Esophagus squamous epithelium (tissue), 5 donors: Measurements from ENCODE around the gene ARHGEF17. TPM values are rescaled to one million over a fixed set of nuclear protein-coding genes. Genes with fewer than 3 reads are reported as not detected.

ENCODE experiments used
- DNase-seq: peaks from one replicate; lab custom pipeline; 2025; lab: John Stamatoyannopoulos, UW
- H3K27ac ChIP-seq, 4 donors: fragments of 200-600 bp; sonication (generic); one replicate each; pipeline ENCODE4 v1.5.1; 2016 to 2019; ENCODE audit warnings: mild to moderate bottlenecking in 1 of 4
- H3K27me3 ChIP-seq, 4 donors: fragments of 200-600 bp; sonication (generic); 1 replicate in 3 of 4; 2 replicates in 1 of 4; pipeline versions ENCODE4 v1.5.1 to v1.6.0; 2017 to 2021; ENCODE audit warnings: antibody characterized with exemption in 1 of 4
- H3K36me3 ChIP-seq, 3 donors: fragments of 200-600 bp; sonication (generic); one replicate each; pipeline ENCODE4 v1.5.1; 2016 to 2019
- H3K4me1 ChIP-seq, 3 donors: fragments of 200-600 bp; sonication (generic); one replicate each; pipeline ENCODE4 v1.5.1; 2017 to 2019
- H3K4me3 ChIP-seq, 4 donors: fragments of 200-600 bp; sonication (generic); 1 replicate in 3 of 4; 2 replicates in 1 of 4; pipeline ENCODE4 v1.5.1; 2016 to 2019; ENCODE audit warnings: mild to moderate bottlenecking in 2 of 4, moderate library complexity in 1 of 4
- H3K9me3 ChIP-seq, 3 donors: fragments of 200-600 bp; sonication (generic); one replicate each; pipeline ENCODE4 v1.5.1; 2016 to 2019
- CTCF ChIP-seq, 6 experiments: fragments of 450-650 bp in 4 of 6; fragments of 200-600 bp in 2 of 6; sonication (generic) in 2 of 6; IDR thresholded peaks; one replicate each; pipeline ENCODE4 v1.5.1; 2016 to 2019; ENCODE audit warnings: antibody characterized with exemption in 6 of 6, mild to moderate bottlenecking in 4 of 6, moderate library complexity in 4 of 6
- POLR2A ChIP-seq, 4 donors: fragments of 450-650 bp; IDR thresholded peaks; one replicate each; pipeline ENCODE4 v1.6.1; 2017; ENCODE audit warnings: antibody characterized with exemption in 4 of 4, mild to moderate bottlenecking in 4 of 4, moderate library complexity in 3 of 4
- WGBS, 2 donors: methylation state at CpG; one replicate each; pipeline ENCODE4 v1.1.5; 2018; 5-methylcytosine and 5-hydroxymethylcytosine counted together
- intact Hi-C: fragments of 100-400 bp; cut with DNase I; formaldehyde crosslinking; loops from one replicate; pipeline ENCODE4 v1.15.0; 2022
- total RNA-seq, 4 donors: library from RNA; depleted of rRNA; stranded (reverse); fragments of >200 nt; gene quantifications; one replicate each; pipeline ENCODE4 v1.1.0, GENCODE V29; 2016
- donor health status: DM: yes; HTN: yes; CAD: no.

Gene ARHGEF17
- total RNA-seq, 4 donors from 2014 or later: 3.2 to 23.1 (median 5.4) TPM

GRCh38 chr11:73296501-73297230, 11.4 kb upstream of the ARHGEF17 start:
- 85 to 88% methylated on average over 28 of the region's 35 CpGs for WGBS, 2 donors
- Histone ChIP-seq H3K36me3 (no peaks in the 10 kb centered on the region), H3K9me3 (no peaks in the 10 kb centered on the region), H3K4me3 (no peak overlapping the region), H3K4me1 (peaks cover 0 to 16% (median 0%) of the 10 kb centered on the region in 3 donors), H3K27ac (no peak overlapping the region), H3K27me3 (no peaks in the 10 kb centered on the region)
- intact Hi-C loops: no loop called here
- TF ChIP-seq CTCF (IDR thresholded peaks at IDR 0.05): no peak
- TF ChIP-seq POLR2A (IDR thresholded peaks at IDR 0.05): no peak
- DNase-seq: no peak

DNA sequence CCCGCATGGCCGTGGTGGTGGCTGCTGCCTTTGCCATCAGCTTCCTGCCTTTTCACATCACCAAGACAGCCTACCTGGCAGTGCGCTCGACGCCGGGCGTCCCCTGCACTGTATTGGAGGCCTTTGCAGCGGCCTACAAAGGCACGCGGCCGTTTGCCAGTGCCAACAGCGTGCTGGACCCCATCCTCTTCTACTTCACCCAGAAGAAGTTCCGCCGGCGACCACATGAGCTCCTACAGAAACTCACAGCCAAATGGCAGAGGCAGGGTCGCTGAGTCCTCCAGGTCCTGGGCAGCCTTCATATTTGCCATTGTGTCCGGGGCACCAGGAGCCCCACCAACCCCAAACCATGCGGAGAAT, 10.9 kb upstream of the ARHGEF17 start:
- no peak for TF ChIP-seq CTCF (IDR thresholded peaks at IDR 0.05)
- no peak for TF ChIP-seq POLR2A (IDR thresholded peaks at IDR 0.05)
- Histone ChIP-seq H3K36me3 (no peaks in the 10 kb centered on the region), H3K4me1 (peaks cover 0 to 13% (median 0%) of the 10 kb centered on the region in 3 donors), H3K27ac (no peak overlapping the region), H3K27me3 (no peaks in the 10 kb centered on the region), H3K4me3 (no peak overlapping the region), H3K9me3 (no peaks in the 10 kb centered on the region)
- WGBS, 2 donors: 90% methylated on average over 5 of the region's 18 CpGs; no CpG with 5 or more reads in 1 of the 2 donors
- no peak for DNase-seq
- intact Hi-C loops: no loop called here

DNA sequence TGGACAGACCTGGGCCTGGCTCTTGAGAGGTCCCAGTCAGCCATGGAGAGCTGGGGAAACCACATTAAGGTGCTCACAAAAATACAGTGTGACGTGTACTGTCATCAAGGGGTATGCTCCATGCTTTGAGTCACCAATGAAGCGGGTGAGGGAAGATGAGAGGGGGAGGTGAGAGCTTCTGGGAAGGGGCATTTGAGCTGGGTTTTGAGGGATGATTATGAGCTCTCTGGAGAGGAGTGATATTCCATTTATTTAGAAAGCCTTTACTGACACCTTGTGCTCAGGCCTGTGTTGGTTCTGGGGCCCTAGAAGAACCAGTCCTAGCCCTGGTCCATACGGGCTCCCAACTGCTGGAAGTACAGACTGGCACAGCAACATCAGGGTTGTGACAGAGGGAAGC, 10.4 kb upstream of the ARHGEF17 start:
- DNase-seq: no peak
- TF ChIP-seq CTCF (IDR thresholded peaks at IDR 0.05) (no peak), POLR2A (IDR thresholded peaks at IDR 0.05) (no peak)
- H3K36me3 ChIP-seq: no peaks in the 10 kb centered on the region
- H3K27ac ChIP-seq: no peak overlapping the region
- H3K27me3 ChIP-seq: no peaks in the 10 kb centered on the region
- intact Hi-C loops: no loop called here
- peaks cover 0 to 8% (median 0%) of the 10 kb centered on the region in 3 donors for H3K4me1 ChIP-seq
- H3K4me3 ChIP-seq: no peak overlapping the region
- WGBS, 2 donors: 82 to 93% methylated on average over 3 of the region's 3 CpGs
- H3K9me3 ChIP-seq: no peaks in the 10 kb centered on the region

DNA sequence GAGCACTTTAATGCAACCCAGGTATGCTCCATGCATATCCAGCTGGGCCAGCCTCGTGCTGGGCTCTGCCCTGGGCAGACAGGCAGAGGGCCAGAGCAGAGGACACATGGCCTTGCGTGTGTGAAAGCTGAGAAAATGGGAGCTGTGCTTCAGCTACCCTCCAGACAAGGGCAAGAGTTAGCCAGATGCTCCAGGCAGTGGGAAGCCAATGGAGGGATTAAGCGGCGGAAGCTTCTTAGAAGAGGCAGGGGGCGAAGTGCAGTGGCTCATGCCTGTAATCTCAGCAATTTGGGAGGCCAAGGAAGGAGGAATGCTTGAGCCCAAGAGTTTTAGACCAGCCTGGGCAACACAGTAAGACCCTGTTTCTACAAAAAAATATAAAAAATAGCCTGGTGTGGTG, 9.8 kb upstream of the ARHGEF17 start:
- no peaks in the 10 kb centered on the region for H3K9me3 ChIP-seq
- peaks cover 0 to 8% (median 0%) of the 10 kb centered on the region in 3 donors for H3K4me1 ChIP-seq
- intact Hi-C loops: no loop called here
- H3K4me3 ChIP-seq: no peak overlapping the region
- H3K36me3 ChIP-seq: no peaks in the 10 kb centered on the region
- H3K27me3 ChIP-seq: no peaks in the 10 kb centered on the region
- WGBS, 2 donors: 71 to 88% methylated on average over 4 to 5 of the region's 5 CpGs
- TF ChIP-seq POLR2A (IDR thresholded peaks at IDR 0.05) (no peak), CTCF (IDR thresholded peaks at IDR 0.05) (no peak)
- DNase-seq: no peak
- H3K27ac ChIP-seq: no peak overlapping the region

DNA sequence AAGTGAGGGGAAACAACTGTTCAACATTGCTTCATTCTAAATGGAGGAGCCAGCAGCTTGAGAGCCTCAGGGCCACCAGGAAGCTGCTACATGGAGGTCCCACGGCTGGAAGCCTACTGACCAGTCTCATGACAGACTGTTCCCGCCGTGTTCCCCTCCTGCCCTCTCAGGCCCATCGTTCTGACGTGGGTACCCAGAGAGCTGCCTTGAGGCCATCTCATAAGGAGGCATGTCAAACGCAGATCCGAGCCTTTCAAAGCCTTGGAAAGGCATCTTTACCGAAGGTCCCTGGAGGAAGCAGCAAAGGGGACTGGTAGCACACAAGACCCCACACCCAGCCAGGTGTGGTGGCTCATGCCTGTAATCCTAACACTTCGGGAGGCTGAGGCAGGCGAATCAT, 8.3 kb upstream of the ARHGEF17 start:
- no peak for TF ChIP-seq CTCF (IDR thresholded peaks at IDR 0.05)
- no peak for TF ChIP-seq POLR2A (IDR thresholded peaks at IDR 0.05)
- Histone ChIP-seq H3K27me3 (no peaks in the 10 kb centered on the region), H3K4me1 (peaks cover 0 to 8% (median 0%) of the 10 kb centered on the region in 3 donors), H3K27ac (no peak overlapping the region), H3K36me3 (no peaks in the 10 kb centered on the region), H3K4me3 (no peak overlapping the region), H3K9me3 (no peaks in the 10 kb centered on the region)
- DNase-seq: no peak
- WGBS, 2 donors: 80 to 93% methylated on average over 5 to 10 of the region's 10 CpGs
- intact Hi-C loops: no loop called here
